B cell (primary cell): ENCODE results near the gene PRKCZ. TPM values are rescaled to one million over a fixed set of nuclear protein-coding genes. Genes with fewer than 3 reads are reported as not detected.

Source experiments
- ATAC-seq: fragments of 200-7000 bp; cut with Tn5 transposase; one replicate; pipeline ENCODE4 v1.10.0; 2021; ENCODE audit warnings: low read depth, mild to moderate bottlenecking, moderate number of reproducible peaks, moderate library complexity
- CTCF ChIA-PET: fragments of 350-600 bp; sonication (Branson Sonifier 250); formaldehyde crosslinking; loops from one replicate; lab custom pipeline; 2021; ENCODE audit warnings: antibody characterized with exemption, inconsistent platforms; lab: Charles Lee
- POLR2A ChIA-PET: fragments of 350-600 bp; sonication (Branson Sonifier 250); formaldehyde crosslinking; loops from one replicate; lab custom pipeline; 2021; ENCODE audit warnings: antibody characterized with exemption; lab: Charles Lee
- DNase-seq: peaks from one replicate; pipeline ENCODE4 v3.0.0; 2013
- H2AFZ ChIP-seq: 2 replicates; pipeline ENCODE4 v1.6.1; 2012; ENCODE audit warnings: mild to moderate bottlenecking, low read depth, low read length; ENCODE audit not compliant: insufficient read depth, poor library complexity, severe bottlenecking
- H3K27ac ChIP-seq, 2 donors: 1 replicate in 1 of 2; 2 replicates in 1 of 2; pipeline ENCODE4 v1.5.1; 2012 to 2013; ENCODE audit warnings: low read length in 2 of 2, mild to moderate bottlenecking in 2 of 2, moderate library complexity in 1 of 2
- H3K27me3 ChIP-seq, 4 experiments: fragments of 200-600 bp in 1 of 4; sonication (generic) in 1 of 4; replicated peaks in 1 of 4; 1 replicate in 2 of 4; 2 replicates in 2 of 4; pipeline versions ENCODE4 v1.6.1 to v1.7.0; 2013 to 2016; ENCODE audit warnings: low read length in 3 of 4, mild to moderate bottlenecking in 2 of 4, mixed read lengths in 1 of 4, moderate library complexity in 1 of 4; ENCODE audit not compliant: insufficient read depth in 4 of 4, control insufficient read depth in 3 of 4; ENCODE audit errors: control extremely low read depth in 1 of 4
- H3K36me3 ChIP-seq, 2 experiments: replicated peaks in 1 of 2; 1 replicate in 1 of 2; 2 replicates in 1 of 2; pipeline versions ENCODE4 v1.6.1 to v1.7.1; 2013; ENCODE audit warnings: low read length in 1 of 2; ENCODE audit not compliant: insufficient read depth in 2 of 2, control insufficient read depth in 1 of 2; ENCODE audit errors: control extremely low read depth in 1 of 2, extremely low read depth in 1 of 2
- H3K4me1 ChIP-seq, 2 donors: fragments of 200-600 bp in 1 of 2; sonication (generic) in 1 of 2; 1 replicate in 1 of 2; 2 replicates in 1 of 2; pipeline versions ENCODE4 v1.5.1 to v1.6.1; 2013 to 2017; ENCODE audit warnings: low read length in 2 of 2; ENCODE audit not compliant: control insufficient read depth in 2 of 2, insufficient read depth in 2 of 2
- H3K4me2 ChIP-seq: replicated peaks from 2 replicates; pipeline ENCODE3; 2012; ENCODE audit warnings: mild to moderate bottlenecking, low read depth, low read length; ENCODE audit not compliant: poor library complexity, severe bottlenecking
- H3K4me3 ChIP-seq, 5 experiments: fragments of 200-600 bp in 1 of 5; sonication (generic) in 1 of 5; 1 replicate in 3 of 5; 2 replicates in 2 of 5; pipeline versions ENCODE4 v1.5.1 to v1.7.0; 2011 to 2016; ENCODE audit warnings: low read length in 4 of 5, mild to moderate bottlenecking in 4 of 5, low read depth in 2 of 5, control low read depth in 1 of 5, moderate library complexity in 1 of 5; ENCODE audit not compliant: insufficient read depth in 1 of 5; ENCODE audit errors: control extremely low read depth in 1 of 5, extremely low read depth in 1 of 5
- H3K79me2 ChIP-seq: fragments of 200-600 bp; sonication (generic); one replicate; pipeline ENCODE4 v1.6.0; 2016; ENCODE audit warnings: low read length; ENCODE audit not compliant: control insufficient read depth, insufficient read depth
- H3K9ac ChIP-seq: fragments of 200-600 bp; sonication (generic); 2 replicates; pipeline ENCODE4 v1.6.1; 2017; ENCODE audit warnings: mild to moderate bottlenecking, low read length, moderate library complexity
- H3K9me3 ChIP-seq, 3 donors: one replicate each; pipeline versions ENCODE4 v1.6.1 to v1.7.1; 2013; ENCODE audit warnings: low read length in 2 of 3; ENCODE audit not compliant: control insufficient read depth in 2 of 3, insufficient read depth in 1 of 3; ENCODE audit errors: control extremely low read depth in 1 of 3
- H4K20me1 ChIP-seq: 2 replicates; pipeline ENCODE4 v1.6.0; 2012; ENCODE audit warnings: mild to moderate bottlenecking, low read length; ENCODE audit not compliant: insufficient read depth, control insufficient read depth, poor library complexity, severe bottlenecking
- H3K27ac Mint-ChIP-seq: one replicate; pipeline ENCODE4 v1.8.0; 2021; ENCODE audit warnings: mixed read lengths
- H3K27me3 Mint-ChIP-seq: one replicate; pipeline ENCODE4 v1.8.0; 2021; ENCODE audit warnings: mixed read lengths
- H3K4me1 Mint-ChIP-seq: one replicate; pipeline ENCODE4 v1.8.0; 2021; ENCODE audit warnings: mixed read lengths
- H3K4me3 Mint-ChIP-seq: one replicate; pipeline ENCODE4 v1.8.0; 2021; ENCODE audit warnings: mixed read lengths
- H3K9me3 Mint-ChIP-seq: one replicate; pipeline ENCODE4 v1.8.0; 2022; ENCODE audit warnings: mixed read lengths; ENCODE audit not compliant: insufficient read depth
- CTCF ChIP-seq: fragments of 200-600 bp; IDR thresholded peaks from one replicate; pipeline ENCODE4 v1.8.0; 2022; ENCODE audit warnings: antibody characterized with exemption, mild to moderate bottlenecking
- EZH2 ChIP-seq: IDR thresholded peaks from 2 replicates; pipeline ENCODE4 v1.6.1; 2012; ENCODE audit warnings: borderline replicate concordance, low read depth, mild to moderate bottlenecking, moderate library complexity, low read length; ENCODE audit not compliant: insufficient read depth, poor library complexity, severe bottlenecking
- WGBS: methylation state at CpG from one replicate; pipeline ENCODE4 v1.1.5; 2013; ENCODE audit warnings: missing lambda C conversion rate; ENCODE audit not compliant: insufficient coverage; 5-methylcytosine and 5-hydroxymethylcytosine counted together
- intact Hi-C: fragments of 100-400 bp; cut with micrococcal nuclease; formaldehyde crosslinking; loops from one replicate; pipeline ENCODE4 v1.10.0; 2022
- polyA plus RNA-seq: library from polyadenylated mRNA; depleted of rRNA; stranded (reverse); fragments of >200 nt; gene quantifications from 2 replicates; pipeline ENCODE4 v1.2.3, GENCODE V29; 2012
- total RNA-seq, 2 donors: library from RNA; stranded (reverse); fragments of 120-200 nt in 1 of 2; gene quantifications; 1 replicate in 1 of 2; 2 replicates in 1 of 2; pipeline versions ENCODE4 v1.2.3 to v1.2.4, GENCODE V29; 2013 to 2022

The PRKCZ gene
- total and polyA plus RNA-seq, 2 donors (not counting 1 experiment from before 2014, with no cell fraction given) = 17.9 to 53.2 TPM

GRCh38 chr1:2073382-2074230 is 23.4 kb downstream of the PRKCZ start:
- WGBS = 96% methylated on average over 58 of the region's 59 CpGs
- no peaks in the 10 kb centered on the region for H3K4me1 Mint-ChIP-seq
- H3K27me3 ChIP-seq = no peaks in the 10 kb centered on the region
- no peak for TF ChIP-seq CTCF
- peaks cover 11% of the 10 kb centered on the region for H3K9me3 Mint-ChIP-seq
- ATAC-seq (no peak), DNase-seq (no peak)
- H3K27ac Mint-ChIP-seq = no peak overlapping the region
- H3K79me2 ChIP-seq = peaks cover 15% of the 10 kb centered on the region
- no peaks in the 10 kb centered on the region for H3K4me1 ChIP-seq
- ChIA-PET CTCF (no interaction called here), POLR2A (no interaction called here)
- no peaks in the 10 kb centered on the region for H3K27me3 Mint-ChIP-seq
- intact Hi-C loops = no loop called here
- H3K36me3 ChIP-seq = peaks cover 0 to 5% of the 10 kb centered on the region in 2 experiments
- no peak overlapping the region for H3K4me3 ChIP-seq
- no peak overlapping the region for H3K27ac ChIP-seq
- no peak overlapping the region for H3K9ac ChIP-seq
- peaks cover 16% of the 10 kb centered on the region for H4K20me1 ChIP-seq
- no peak overlapping the region for H2AFZ ChIP-seq
- peaks cover 0 to 30% (median 15%) of the 10 kb centered on the region in 3 donors for H3K9me3 ChIP-seq
- no peak overlapping the region for H3K4me2 ChIP-seq
- H3K4me3 Mint-ChIP-seq = no peak overlapping the region

- H4K20me1 ChIP-seq = peaks cover 11% of the 10 kb centered on the region
- H3K79me2 ChIP-seq = peaks cover 9% of the 10 kb centered on the region
- no peak overlapping the region for H3K27ac ChIP-seq
- ChIA-PET POLR2A (no interaction called here), CTCF (no interaction called here)
- TF ChIP-seq CTCF = no peak
- TF ChIP-seq EZH2 = no peak
- H3K4me3 Mint-ChIP-seq = no peak overlapping the region
- no peak overlapping the region for H3K27ac Mint-ChIP-seq
- peaks cover 0 to 2% of the 10 kb centered on the region in 2 experiments for H3K36me3 ChIP-seq
- H3K4me3 ChIP-seq = no peak overlapping the region
- no peak overlapping the region for H2AFZ ChIP-seq
- H3K9me3 Mint-ChIP-seq = peaks cover 12% of the 10 kb centered on the region
- H3K9me3 ChIP-seq = peaks cover 0 to 38% (median 20%) of the 10 kb centered on the region in 3 donors
- no peak for DNase-seq
- no peak overlapping the region for H3K9ac ChIP-seq
- H3K27me3 Mint-ChIP-seq = no peaks in the 10 kb centered on the region
- no peaks in the 10 kb centered on the region for H3K4me1 ChIP-seq
- WGBS = 93% methylated on average over 13 of the region's 19 CpGs
- H3K4me1 Mint-ChIP-seq = no peaks in the 10 kb centered on the region
- ATAC-seq = no peak
- no peaks in the 10 kb centered on the region for H3K27me3 ChIP-seq
- intact Hi-C loops = no loop called here
- H3K4me2 ChIP-seq = no peak overlapping the region
Observed at GRCh38 chr1:2074396-2074795, 24.2 kb downstream of the PRKCZ start.
